Stimulated activated CD4-positive, alpha-beta T cell treated with anti-CD3 and anti-CD28 coated beads, TNF-alpha, amount 100 ng/mL, for 48 hours (primary cell): ENCODE results near the gene GDAP1L1.
A peak's percentile ranks its signal among the peaks of the same experiment; 100 is the strongest.
"Not testable (repeated sequence)": the region's sequence is repeated elsewhere in the genome, so short reads cannot be mapped to it uniquely, and the experiment has no call there.

Experiments
- DNase-seq, 3 donors: peaks; one replicate each; pipeline ENCODE4 v3.0.0-alpha.2; 2020; ENCODE audit warnings: low read depth in 3 of 3

Gene GDAP1L1

DNA sequence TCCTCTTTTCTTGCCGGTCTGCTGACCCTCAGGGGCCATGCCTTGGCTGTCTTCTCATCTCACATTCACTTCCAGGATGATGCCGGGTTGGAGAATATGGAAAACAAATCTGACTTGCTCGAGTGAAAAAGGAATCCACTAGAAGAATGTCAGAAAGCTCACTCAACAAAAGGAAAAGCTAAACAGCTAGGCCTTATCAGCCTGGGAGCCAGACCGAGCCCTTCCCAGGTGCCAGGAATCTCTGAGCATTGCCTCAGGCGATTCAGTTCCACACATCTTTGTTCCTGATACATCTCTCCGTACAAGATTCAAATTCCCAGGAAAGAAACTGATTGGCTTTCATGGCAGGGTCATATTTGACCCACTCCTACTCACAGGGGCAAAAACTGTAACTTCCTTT is 27.3 kb upstream of the GDAP1L1 start:
- no peak for DNase-seq

DNA sequence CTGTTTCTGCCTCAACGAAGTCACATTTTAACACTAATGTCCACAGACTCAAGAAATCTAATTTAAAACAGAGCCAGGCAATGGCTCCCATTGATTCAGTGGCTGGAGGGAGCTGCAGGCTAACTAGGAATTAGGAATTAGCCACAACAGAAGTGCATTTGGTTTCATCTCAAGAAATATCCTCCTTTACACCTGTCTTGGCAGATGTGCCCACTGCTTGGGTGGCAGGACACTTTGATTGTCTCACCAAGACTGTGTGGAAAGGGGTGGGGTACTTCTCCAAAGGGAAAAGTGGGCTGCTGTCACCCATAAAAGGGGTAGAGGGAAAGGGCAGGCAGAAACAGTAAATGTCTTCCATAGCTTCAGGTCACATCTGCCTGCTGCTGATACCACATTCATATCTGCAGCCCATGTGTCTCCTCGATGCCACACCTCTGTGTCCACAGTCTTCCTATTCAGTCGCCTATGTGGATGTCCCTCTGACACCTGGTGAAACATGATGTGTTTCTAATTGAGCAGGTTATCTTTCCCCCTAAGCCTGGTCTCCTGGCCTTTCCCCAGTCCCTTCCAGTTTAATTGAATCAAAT is 25.6 kb upstream of the GDAP1L1 start:
- DNase-seq, result no peak

DNA sequence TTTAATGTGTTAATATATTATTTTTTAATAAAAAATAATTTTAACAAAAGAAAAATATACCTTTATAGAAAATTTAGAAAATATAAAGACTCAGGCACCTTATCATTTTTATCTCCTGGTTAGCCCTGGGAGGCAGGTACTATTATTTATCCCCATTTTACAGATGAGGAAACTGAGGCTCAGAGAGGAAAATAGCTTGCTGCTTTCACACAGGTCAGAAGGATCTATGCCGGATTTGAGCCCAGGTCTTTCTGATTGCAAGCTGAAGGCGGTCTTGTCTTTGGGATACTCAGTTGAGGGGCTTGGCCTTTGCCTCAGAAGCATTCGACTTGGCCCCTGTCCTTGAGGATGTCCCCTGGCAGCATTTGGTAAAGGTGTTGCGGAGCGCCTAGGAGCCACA is 25.1 kb upstream of the GDAP1L1 start:
- DNase-seq, result no peak

DNA sequence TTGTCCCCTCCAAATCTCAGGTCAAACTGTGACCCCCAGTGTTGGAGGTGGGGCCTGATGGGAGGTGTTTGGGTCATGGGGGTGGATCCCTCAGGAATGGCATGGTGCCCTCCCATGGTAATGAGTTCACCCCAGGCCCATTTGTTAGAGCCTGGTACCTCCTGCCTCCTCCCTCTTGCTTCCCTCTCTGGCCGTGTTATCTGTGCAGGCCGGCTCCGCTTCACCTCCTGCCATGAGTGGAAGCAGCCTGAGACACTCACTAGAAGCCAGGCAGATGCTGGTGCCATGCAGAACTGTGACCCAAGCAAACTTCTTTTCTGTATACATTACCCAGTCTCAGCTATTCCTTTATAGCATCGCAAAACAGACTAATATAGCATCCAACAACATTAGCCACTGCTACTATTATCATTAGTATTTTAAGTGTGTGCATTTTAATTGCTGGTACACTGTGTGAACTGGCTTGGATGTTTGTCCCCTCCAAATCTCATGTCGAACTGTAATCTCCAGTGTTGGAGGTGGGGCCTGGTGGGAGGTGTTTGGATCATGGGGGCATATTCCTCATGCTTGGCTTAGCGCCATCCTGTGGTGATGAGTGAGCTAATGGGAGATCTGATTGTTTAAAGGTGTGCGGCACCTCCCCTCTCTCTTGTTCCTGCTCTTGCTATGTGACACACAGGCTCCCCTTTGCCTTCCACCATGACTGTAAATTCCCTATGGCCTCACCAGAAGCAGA is 24.3 kb upstream of the GDAP1L1 start:
- DNase-seq, result no peak

DNA sequence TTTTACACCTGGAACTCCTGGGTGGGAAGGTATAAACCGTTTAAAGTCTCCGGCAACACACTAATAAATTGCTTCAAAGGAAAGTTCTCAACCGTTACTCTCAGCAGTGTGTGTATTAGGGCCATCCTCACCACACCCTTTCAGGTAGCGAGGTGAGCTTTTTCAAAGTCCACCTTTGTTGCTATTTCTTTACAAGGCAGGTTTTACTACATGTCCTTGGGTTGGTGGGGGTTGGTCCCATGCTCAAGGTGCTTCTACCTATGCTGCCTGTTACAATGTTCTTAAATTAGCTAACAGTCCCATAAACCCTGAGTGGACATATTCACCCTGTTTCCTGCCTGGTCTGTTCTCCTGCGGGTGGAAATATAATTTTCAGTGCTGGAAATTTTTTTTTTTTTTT is 23.4 kb upstream of the GDAP1L1 start:
- DNase-seq, result no peak

DNA sequence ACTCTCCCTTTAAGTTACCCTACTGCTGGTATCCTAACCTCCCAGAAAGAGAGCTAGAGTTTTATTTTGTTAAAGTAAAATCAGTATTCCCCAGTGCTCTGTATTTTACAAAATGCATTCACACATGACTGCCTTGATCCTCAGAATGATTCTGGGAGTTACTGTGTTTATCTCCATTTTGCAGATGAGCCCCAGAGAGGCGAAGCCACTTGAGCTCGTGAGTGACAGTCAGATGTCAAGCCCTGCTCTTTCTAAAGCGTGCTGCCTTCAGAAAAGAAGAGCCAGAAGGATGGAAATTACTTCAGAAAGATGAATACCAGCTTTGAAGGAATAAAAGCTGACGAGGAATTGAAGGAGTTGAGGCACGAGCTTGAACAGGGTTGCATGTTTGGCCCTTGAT is 22.5 kb upstream of the GDAP1L1 start:
- DNase-seq, result no peak

DNA sequence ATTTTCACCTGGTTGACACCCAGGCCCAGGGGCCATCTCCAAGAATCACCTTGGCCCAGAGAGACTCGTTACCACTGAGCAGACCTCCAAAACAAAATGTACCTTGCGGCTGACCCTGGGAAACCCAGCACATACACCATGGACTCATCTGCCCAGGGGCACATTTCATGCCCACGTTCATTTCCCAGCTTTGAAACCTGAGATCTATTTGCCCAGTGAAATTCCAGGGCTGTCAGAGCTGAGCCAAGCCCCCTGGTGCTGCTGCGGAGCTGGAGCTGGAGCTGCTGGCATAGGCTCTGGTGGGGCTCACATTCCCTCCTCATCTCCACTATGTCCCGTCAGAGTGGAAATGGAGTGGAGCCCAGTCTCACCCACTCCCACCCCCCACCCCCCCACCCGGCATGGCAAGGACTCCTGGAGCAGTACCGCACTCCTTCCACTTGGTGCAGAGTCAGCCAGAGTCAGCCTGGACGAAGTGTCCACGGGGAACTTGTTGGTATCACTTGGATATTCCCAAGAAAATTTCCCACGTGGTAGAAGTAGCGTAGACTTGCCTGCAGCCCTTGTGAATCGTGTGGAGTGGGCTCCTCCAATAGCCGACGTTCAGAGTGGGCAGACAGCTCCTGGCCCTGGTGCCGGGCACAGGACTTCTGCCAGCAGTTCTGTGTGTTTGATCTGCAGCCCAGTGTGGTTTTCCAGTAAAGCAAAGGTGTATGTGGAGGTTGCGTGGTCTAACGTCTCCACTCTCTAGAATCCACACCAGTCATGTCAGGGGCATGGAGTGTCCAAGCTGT is 18.4 kb upstream of the GDAP1L1 start:
- no peak for DNase-seq

DNA sequence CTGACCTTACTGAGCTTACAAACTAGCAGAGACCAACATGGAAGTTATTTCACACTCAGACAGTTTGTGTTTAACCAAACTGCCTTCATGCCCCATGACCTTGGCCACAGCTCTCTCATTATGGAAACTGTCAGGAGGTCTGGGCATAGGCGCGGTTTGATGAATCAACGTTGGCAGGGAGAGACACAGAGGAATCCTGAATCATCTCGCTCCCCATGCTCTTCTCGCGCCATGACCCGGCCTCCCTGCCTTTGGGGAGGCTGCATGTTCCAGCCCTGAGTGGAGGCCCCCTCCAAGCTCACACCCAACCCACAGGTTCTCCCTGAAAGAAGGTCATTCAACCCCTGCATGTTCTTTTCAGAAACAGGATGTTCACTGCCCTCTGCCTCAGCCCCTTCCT is 15.9 kb upstream of the GDAP1L1 start:
- DNase-seq, result no peak

DNA sequence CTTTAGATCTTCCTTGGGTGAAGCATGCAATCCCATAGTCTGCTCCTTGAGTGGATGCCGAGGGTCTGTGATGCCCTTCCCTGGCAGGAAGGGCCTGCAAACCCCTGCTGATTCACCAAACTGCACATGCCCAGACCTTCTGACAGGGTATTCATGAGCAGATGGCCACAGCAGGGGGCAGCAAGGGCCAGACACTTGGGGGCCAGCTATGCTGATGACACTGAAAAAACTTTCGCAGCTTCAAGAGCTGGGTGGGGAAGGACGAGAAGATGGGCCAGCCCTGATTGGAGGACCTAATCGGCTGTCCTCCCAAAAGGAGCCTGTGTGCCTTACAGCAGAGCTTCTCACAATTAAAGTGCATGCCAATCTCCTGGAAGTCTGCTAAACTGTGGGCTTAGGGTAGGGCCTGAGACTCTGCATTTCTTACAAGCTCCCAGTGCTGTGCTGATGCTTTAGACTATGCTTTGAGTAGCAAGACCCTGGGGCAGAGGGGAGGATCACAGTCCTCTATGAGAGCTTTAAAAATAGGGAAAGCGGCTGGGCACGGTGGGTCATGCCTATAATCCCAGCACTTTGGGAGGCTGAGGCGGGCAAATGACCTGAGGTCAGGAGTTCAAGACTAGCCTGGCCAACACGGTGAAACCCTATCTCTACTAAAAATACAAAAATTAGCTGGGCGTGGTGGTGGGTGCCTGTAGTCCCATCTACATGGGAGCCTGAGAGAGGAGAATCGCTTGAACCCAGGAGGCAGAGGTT is 15.2 kb upstream of the GDAP1L1 start:
- no peak for DNase-seq

DNA sequence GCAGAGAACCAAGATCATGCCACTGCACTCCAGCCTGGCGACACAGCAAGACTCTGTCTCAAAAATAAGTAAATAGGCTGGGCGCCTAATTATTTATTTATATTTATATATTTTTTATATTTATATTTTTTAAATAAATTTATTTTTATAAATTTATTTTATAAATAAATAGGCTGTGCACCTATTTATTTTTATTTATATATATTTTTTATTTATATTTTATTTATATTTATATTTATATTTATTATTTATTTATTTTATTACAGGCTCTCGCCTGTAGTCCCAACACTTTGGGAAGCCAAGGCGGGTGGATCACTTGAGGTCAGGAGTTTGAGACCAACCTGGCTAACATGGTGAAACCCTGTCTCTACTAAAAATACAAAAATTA is 14.6 kb upstream of the GDAP1L1 start:
- DNase-seq, result not testable (repeated sequence)

DNA sequence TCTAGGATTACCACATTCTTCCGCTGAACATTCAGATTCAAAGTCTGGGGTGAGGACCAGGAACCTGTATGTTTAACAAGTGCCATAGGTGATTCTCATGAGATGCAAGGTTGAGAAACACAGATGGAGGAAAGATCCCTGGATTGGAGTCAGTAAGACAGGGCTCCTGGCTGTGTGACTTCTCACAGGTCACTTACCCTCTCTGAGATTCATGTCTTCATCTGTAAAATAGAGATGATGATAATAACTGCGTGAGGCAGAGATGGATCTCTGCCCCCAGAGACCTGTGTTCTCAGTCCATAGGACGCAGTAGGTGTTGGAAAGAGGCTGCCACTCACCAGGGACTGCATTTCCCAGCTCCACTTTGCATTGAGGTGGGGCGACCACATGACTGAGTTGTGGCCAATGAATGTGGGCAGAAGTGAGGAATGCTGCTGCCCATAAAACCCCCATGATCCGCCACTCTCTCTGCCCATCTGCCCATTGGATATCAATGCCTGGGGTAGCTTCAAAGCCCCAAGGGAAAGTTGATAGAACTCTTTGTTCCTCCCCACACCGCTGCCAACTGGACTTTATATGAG is 13.6 kb upstream of the GDAP1L1 start:
- no peak for DNase-seq

DNA sequence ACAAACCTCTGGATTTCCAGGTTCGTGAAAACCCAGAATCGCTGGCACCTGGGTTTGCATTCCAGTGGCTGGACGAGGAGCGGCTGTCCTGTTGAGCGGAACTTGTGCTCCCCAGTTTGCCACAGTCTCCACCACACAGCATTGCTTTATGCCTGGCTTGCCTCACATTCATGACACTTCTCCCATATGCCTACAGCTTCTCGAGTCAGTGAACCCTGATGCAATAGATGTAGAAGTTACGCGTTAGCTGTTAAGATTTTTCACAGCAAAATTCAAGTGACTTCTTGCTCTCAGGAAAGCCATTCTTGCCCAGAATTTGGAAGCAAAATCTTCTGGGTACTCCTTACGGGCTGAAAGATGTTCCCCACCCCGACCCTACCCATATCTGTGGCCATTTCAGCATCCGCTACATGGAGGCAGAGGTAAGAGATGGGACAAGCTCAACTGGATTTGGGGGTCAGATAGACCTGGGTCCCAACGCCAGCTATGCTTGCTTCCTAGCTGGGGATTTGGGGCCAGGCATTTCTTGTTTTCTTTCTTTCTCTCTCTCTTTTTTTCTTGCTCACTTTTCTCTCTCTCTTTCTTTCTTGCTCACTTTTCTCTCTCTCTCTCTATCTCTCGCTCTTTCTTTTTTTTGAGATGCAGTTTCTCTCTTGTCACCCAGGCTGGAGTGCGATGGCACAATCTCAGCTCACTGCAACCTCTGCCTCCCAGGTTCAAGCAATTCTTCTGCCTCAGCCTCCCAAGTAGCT is 12.4 kb upstream of the GDAP1L1 start:
- no peak for DNase-seq

DNA sequence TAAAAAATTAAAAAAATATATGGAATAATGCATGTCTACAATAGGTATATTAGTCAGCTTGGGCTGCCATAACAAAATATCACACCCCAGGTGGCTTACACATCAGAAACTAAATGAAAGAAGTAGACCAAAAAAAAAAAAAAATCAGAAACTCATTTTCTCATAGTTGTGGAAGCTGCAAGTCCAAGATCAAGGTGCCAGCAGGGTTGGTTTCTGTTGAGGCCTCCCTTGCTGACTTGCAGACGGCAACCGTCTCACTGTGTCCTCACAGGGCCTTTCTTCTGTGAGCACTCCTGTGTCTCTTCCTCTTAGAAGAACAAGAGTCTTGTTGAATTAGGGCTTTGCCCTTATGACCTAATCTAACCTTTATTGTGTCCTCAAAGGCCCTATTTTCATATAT is 11.4 kb upstream of the GDAP1L1 start:
- DNase-seq, result no peak

DNA sequence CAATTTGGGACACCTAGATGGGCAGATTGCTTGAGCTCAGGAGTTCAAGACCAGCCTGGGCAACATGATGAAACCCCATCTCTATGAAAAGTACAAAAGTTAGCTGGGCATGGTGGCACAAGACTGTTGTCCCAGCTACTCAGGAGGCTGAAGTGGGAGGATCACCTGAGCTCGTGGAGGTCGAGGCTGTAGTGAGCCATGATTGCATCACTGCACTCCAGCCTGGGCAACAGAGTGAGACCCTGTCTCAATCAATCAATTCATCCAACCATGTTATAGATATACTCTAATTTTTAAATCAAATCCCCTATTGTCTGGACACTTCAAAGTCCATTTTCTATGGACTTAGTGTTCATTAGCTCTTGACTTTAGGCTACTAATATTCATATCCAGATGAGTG is 10.3 kb upstream of the GDAP1L1 start:
- DNase-seq, result not testable (repeated sequence)

DNA sequence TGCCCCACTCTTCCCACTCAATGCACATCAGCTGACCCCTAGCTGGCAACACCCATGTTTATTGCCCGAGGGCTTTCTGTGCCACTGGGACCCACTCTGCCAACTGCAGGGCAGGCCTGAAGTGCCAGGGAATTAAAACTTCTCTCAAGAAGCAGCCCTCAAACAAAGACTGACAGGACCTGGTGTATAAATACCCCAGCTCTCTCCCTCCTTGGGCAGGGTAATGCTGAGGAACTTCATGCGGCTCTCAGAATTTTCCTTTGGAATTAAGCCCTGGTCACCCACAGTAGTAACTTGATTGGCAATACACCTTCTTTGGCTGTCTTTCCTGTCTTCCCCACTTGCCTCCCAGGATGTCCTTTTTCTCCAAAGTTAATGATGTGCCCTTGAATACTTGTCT is 5.3 kb upstream of the GDAP1L1 start:
- DNase-seq, result no peak

DNA sequence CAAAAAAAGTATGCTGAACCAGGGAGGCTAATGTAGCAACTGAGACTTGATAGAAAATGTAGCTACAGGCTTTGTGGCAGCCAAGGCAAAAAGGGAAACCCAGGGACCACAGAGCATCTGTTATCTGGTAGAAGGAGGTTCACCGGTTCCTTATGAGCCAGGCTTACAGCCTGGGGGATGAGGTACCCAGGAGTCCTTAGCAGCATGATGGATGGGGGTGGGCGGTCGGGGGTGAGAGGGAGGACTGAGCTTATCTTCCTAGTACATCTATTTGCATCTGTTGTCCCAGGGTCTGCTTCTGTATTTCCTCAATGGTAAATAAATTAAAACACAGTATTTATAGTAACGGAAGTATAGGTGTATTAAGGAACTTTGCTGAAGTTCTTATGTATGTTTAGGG is 1.1 kb upstream of the GDAP1L1 start:
- DNase-seq, result no peak

DNA sequence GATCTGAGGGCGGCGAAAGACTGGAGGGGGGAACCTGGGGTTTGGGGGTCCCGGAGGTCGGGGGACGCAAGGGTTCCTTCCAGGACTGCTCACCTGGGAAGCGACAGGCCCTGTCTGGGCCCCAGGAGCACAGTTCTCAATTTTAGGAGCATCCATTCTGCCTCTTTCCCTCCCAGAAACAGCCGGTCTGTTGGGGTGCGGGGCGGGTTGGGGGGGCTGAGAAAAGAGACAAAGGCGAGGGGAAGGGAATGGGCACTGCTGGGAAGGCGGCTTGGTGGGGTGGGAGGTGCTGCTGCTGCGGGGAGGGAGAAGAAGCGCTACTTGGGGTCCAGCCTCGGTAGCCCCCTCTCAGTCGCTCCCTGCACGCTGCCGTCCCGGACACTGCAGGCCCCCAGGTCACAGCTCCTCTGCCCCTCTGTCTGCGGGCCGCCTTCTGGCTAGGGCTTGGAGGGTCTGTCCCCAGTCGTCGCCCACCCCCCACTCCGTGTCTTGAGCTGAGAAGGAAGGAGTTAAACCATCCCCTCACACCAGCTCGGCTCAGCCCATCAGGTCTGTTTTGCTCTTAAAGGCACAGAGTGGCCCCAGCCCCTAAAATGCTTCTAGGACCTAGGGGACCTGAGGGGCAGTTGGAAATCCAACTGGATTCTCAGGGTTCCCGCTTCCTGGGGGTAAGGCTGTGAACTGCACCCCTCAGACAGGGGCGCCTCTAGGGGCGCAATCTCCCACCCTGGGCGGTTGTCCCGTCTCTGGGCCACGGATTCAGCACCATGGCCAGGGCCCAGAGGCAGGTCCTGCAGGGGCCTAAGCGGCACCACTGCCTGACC is 690 bp downstream of the GDAP1L1 start:
- peak in 1 of 3 donors; percentile 16 for DNase-seq

DNA sequence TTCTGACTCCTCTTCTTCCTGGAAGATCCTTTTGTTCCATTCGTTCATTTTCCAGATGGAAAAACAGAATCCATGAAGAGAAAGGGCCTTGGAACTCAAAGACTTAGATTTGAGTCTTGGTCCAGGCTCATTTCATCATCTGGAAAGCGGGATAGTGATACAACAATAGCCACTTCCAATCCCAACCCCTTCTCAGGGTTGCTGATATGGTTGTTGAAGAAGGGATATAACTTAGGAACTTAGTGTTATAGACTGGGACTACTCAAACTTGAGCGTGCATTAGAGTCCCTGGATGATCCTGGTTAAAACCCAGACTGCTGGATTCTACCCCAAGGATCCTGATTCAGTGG is 1.3 kb downstream of the GDAP1L1 start:
- no peak for DNase-seq

DNA sequence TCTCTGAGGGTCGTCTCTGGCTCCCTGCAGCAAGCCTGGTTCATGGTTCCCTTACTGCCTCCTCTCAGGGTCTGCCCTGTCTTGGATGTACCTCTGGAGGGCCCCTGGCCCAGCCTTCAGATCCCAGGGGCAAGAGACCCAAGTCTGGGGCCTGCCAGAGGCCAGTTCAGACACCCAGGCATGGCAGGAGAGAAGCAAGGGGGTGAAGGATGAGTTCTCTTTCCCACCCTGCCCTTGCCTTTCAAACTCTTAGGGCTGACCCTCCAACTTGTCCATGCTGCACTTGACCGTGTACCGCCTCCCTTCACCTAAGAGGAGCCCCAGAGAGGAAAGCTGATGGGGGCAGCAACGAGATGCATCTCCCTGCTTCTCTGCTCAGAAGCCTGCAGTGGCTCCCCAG is 4.2 kb downstream of the GDAP1L1 start:
- no peak for DNase-seq

DNA sequence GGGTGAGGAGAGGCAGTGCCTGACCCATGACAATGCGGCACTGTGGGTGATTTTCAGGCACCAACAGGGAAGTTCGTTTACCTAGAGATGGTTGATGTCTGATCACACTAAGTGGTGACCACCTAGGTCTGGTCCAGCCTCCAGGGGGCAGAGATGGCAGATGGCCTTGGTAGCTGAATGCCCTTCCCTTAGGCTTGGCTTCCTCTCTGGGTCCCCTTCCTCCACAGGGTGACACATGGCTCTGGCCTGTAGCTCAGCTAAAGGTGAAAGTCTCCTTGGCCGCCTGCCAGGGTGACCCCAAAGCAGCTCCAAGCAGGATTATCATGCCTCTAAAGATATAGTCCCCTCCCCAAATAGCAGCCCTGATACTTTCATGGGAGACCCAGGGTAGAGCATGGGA is 6.4 kb downstream of the GDAP1L1 start:
- DNase-seq, result no peak
